HG03558 (cell line): ENCODE data around the gene RAPGEF4.

ENCODE experiments used
- ATAC-seq: cut with Tn5 transposase; IDR thresholded peaks from one replicate; pipeline ENCODE4 v1.9.1; 2021; ENCODE audit warnings: moderate number of reproducible peaks; ENCODE audit not compliant: unreplicated experiment; ENCODE audit errors: extremely low read depth

RAPGEF4 gene

GRCh38 chr2:172819943-172820342, 84.3 kb downstream of the RAPGEF4 start:
- no peak for ATAC-seq

- no peak for ATAC-seq
Measured at GRCh38 chr2:172821370-172822338, 86.0 kb downstream of the RAPGEF4 start.

- ATAC-seq = no peak
Measured at GRCh38 chr2:172822585-172822984, 86.9 kb downstream of the RAPGEF4 start.

- no peak for ATAC-seq
Measured at GRCh38 chr2:172823261-172823850, 87.7 kb downstream of the RAPGEF4 start.

- ATAC-seq = no peak
Measured at GRCh38 chr2:172826522-172826921, 90.9 kb downstream of the RAPGEF4 start.

GRCh38 chr2:172829229-172829628, 93.6 kb downstream of the RAPGEF4 start:
- no peak for ATAC-seq

- ATAC-seq = no peak
Measured at GRCh38 chr2:172830482-172830881, 94.8 kb downstream of the RAPGEF4 start.

GRCh38 chr2:172833898-172834297, 98.3 kb downstream of the RAPGEF4 start:
- no peak for ATAC-seq

GRCh38 chr2:172834881-172835280, 99.2 kb downstream of the RAPGEF4 start:
- no peak for ATAC-seq

- no peak for ATAC-seq
Measured at GRCh38 chr2:172836347-172836821, 100.7 kb downstream of the RAPGEF4 start.

- ATAC-seq = no peak
Measured at GRCh38 chr2:172836827-172837226, 101.2 kb downstream of the RAPGEF4 start.

- ATAC-seq = no peak
Measured at GRCh38 chr2:172839446-172839845, 103.8 kb downstream of the RAPGEF4 start.

- no peak for ATAC-seq
Measured at GRCh38 chr2:172842511-172843265, 107.0 kb downstream of the RAPGEF4 start.

GRCh38 chr2:172843266-172843582, 107.6 kb downstream of the RAPGEF4 start:
- ATAC-seq = no peak

GRCh38 chr2:172843902-172844715, 108.5 kb downstream of the RAPGEF4 start:
- ATAC-seq = no peak

GRCh38 chr2:172845028-172845630, 109.5 kb downstream of the RAPGEF4 start:
- ATAC-seq = no peak

GRCh38 chr2:172846551-172846950, 110.9 kb downstream of the RAPGEF4 start:
- ATAC-seq = no peak

- no peak for ATAC-seq
Measured at GRCh38 chr2:172847188-172847587, 111.5 kb downstream of the RAPGEF4 start.

- no peak for ATAC-seq
Measured at GRCh38 chr2:172848519-172848918, 112.9 kb downstream of the RAPGEF4 start.
